Measurements from ENCODE around the gene CENPC.
A peak's percentile ranks its signal among the peaks of the same experiment; 100 is the strongest.

The CENPC gene

GRCh38 chr4:67550451-67550850 is 5.1 kb upstream of the CENPC start:
- Histone ChIP-seq H3K27ac (no peak overlapping the region), H3K27me3 (replicated peaks) (no peaks in the 10 kb centered on the region), H3K4me3 (ENCODE audit: low read depth, low read length) (no peak overlapping the region), H3K36me3 (replicated peaks) (no peaks in the 10 kb centered on the region)
- TF ChIP-seq CTCF (IDR thresholded peaks at IDR 0.05; ENCODE audit: low read depth, low read length, missing control alignments) = no peak
- DNase-seq = no peak
- in situ Hi-C loops (cut with HindIII; ENCODE audit: low pct_ligation_motif_present, low sequenced_read_pairs) = no loop called here

- Histone ChIP-seq H3K27me3 (replicated peaks) (no peaks in the 10 kb centered on the region), H3K4me3 (ENCODE audit: low read depth, low read length) (no peak overlapping the region), H3K36me3 (replicated peaks) (no peaks in the 10 kb centered on the region), H3K27ac (no peak overlapping the region)
- DNase-seq = no peak
- TF ChIP-seq CTCF (IDR thresholded peaks at IDR 0.05; ENCODE audit: low read depth, low read length, missing control alignments) = peak; percentile 16
- in situ Hi-C loops (cut with HindIII; ENCODE audit: low pct_ligation_motif_present, low sequenced_read_pairs) = no loop called here
Measured at GRCh38 chr4:67549123-67549522, 3.8 kb upstream of the CENPC start.

- no peak overlapping the region for H3K27ac ChIP-seq
- no peak overlapping the region for H3K4me3 ChIP-seq (ENCODE audit: low read depth, low read length)
- no peaks in the 10 kb centered on the region for H3K27me3 ChIP-seq (replicated peaks)
- no peak for TF ChIP-seq CTCF (IDR thresholded peaks at IDR 0.05; ENCODE audit: low read depth, low read length, missing control alignments)
- in situ Hi-C loops (cut with HindIII; ENCODE audit: low pct_ligation_motif_present, low sequenced_read_pairs) = no loop called here
- no peak for DNase-seq
- no peaks in the 10 kb centered on the region for H3K36me3 ChIP-seq (replicated peaks)
Measured at GRCh38 chr4:67546971-67547370, 1.7 kb upstream of the CENPC start.

- H3K27ac ChIP-seq = peak overlapping the region; percentile 53
- TF ChIP-seq CTCF (IDR thresholded peaks at IDR 0.05; ENCODE audit: low read depth, low read length, missing control alignments) = no peak
- no peaks in the 10 kb centered on the region for H3K36me3 ChIP-seq (replicated peaks)
- peak overlapping the region; percentile 83 for H3K4me3 ChIP-seq (ENCODE audit: low read depth, low read length)
- H3K27me3 ChIP-seq (replicated peaks) = no peaks in the 10 kb centered on the region
- no peak for DNase-seq
- in situ Hi-C loops (cut with HindIII; ENCODE audit: low pct_ligation_motif_present, low sequenced_read_pairs) = no loop called here
Measured at GRCh38 chr4:67546004-67546356, 677 bp upstream of the CENPC start.

GRCh38 chr4:67542076-67542475 is 3.2 kb downstream of the CENPC start:
- no peak for TF ChIP-seq CTCF (IDR thresholded peaks at IDR 0.05; ENCODE audit: low read depth, low read length, missing control alignments)
- no peak overlapping the region for H3K4me3 ChIP-seq (ENCODE audit: low read depth, low read length)
- H3K27me3 ChIP-seq (replicated peaks) = no peaks in the 10 kb centered on the region
- no peak overlapping the region for H3K27ac ChIP-seq
- H3K36me3 ChIP-seq (replicated peaks) = peaks cover 5% of the 10 kb centered on the region
- in situ Hi-C loops (cut with HindIII; ENCODE audit: low pct_ligation_motif_present, low sequenced_read_pairs) = no loop called here
- no peak for DNase-seq

GRCh38 chr4:67539830-67540229 is 5.5 kb downstream of the CENPC start:
- no peak for DNase-seq
- no peak overlapping the region for H3K4me3 ChIP-seq (ENCODE audit: low read depth, low read length)
- in situ Hi-C loops (cut with HindIII; ENCODE audit: low pct_ligation_motif_present, low sequenced_read_pairs) = no loop called here
- H3K36me3 ChIP-seq (replicated peaks) = peaks cover 5% of the 10 kb centered on the region
- no peak overlapping the region for H3K27ac ChIP-seq
- no peaks in the 10 kb centered on the region for H3K27me3 ChIP-seq (replicated peaks)
- TF ChIP-seq CTCF (IDR thresholded peaks at IDR 0.05; ENCODE audit: low read depth, low read length, missing control alignments) = no peak
